SK-N-SH treated with all-trans-retinoic acid at 6 μM for 48 hours (cell line): ENCODE results near the gene OPN4.

Source experiments
- BACH2 ChIP-seq: fragments of 250-450 bp; sonication (Bioruptor Pico); IDR thresholded peaks from 2 replicates; pipeline ENCODE4 v1.9.0; 2021; ENCODE audit warnings: mild to moderate bottlenecking, borderline replicate concordance
- CREB5 ChIP-seq: fragments of 250-450 bp; sonication (Bioruptor Pico); IDR thresholded peaks from 2 replicates; pipeline ENCODE4 v1.5.1; 2020; ENCODE audit warnings: low read depth, mild to moderate bottlenecking, moderate library complexity
- PATZ1 ChIP-seq: fragments of 250-450 bp; sonication (Bioruptor Pico); IDR thresholded peaks from 2 replicates; pipeline ENCODE4 v1.8.0; 2020; ENCODE audit warnings: mild to moderate bottlenecking, moderate library complexity, borderline replicate concordance
- TCF4 ChIP-seq: fragments of 250-450 bp; sonication (Bioruptor Pico); IDR thresholded peaks from 2 replicates; pipeline ENCODE4 v1.8.0; 2021; ENCODE audit warnings: mild to moderate bottlenecking, moderate library complexity, borderline replicate concordance
- ZFP30 ChIP-seq: fragments of 450-650 bp; formaldehyde crosslinking; IDR thresholded peaks from 2 replicates; pipeline ENCODE4 v1.5.0; 2022; ENCODE audit warnings: mild to moderate bottlenecking, moderate library complexity
- ZNF565 ChIP-seq: fragments of 450-650 bp; formaldehyde crosslinking; conservative IDR thresholded peaks from 2 replicates; pipeline ENCODE4 v1.5.0; 2020; ENCODE audit warnings: low read depth, mild to moderate bottlenecking, moderate library complexity

GRCh38 chr10:86673827-86674581 is 19.7 kb downstream of the OPN4 start:
- TF ChIP-seq PATZ1 (CRISPR knock-in tag) (no peak), BACH2 (CRISPR knock-in tag) (no peak), ZNF565 (CRISPR knock-in tag) (no peak), CREB5 (CRISPR knock-in tag) (no peak), TCF4 (no peak), ZFP30 (CRISPR knock-in tag) (no peak)
